ENCODE data around the gene CPNE6. TPM values are rescaled to one million over a fixed set of nuclear protein-coding genes. Genes with fewer than 3 reads are reported as not detected.
"Not testable (repeated sequence)": the region's sequence is repeated elsewhere in the genome, so short reads cannot be mapped to it uniquely, and the experiment has no call there.

CPNE6 gene
- total and polyA plus RNA-seq, 2 of the 8 experiments (the other 6 are each of a cell fraction or from before 2014, with no cell fraction given): 0.05 TPM; not detected in 1

- 90% methylated on average over 2 of the region's 3 CpGs; no CpG with 5 or more reads in 1 of the 2 experiments for WGBS, 2 experiments (ENCODE audit: extremely low coverage in 1 of 2, insufficient coverage in 1 of 2, insufficient read length in 1 of 2, insufficient replicate concordance in 2 of 2, low coverage in 1 of 2, low lambda C conversion rate in 2 of 2, missing lambda C conversion rate in 1 of 2)
- H3K79me1 ChIP-seq (ENCODE audit: low read depth, low read length); DNase-seq (ENCODE audit: low read depth in 1 of 2, low spot score in 2 of 2): not testable (repeated sequence)
Observed at GRCh38 chr14:24029687-24030086, 41.7 kb upstream of the CPNE6 start.

GRCh38 chr14:24031331-24031730, 40.0 kb upstream of the CPNE6 start:
- H3K14ac ChIP-seq (ENCODE audit: insufficient read length); H4K20me1 ChIP-seq (replicated peaks in 1 of 2; ENCODE audit: control insufficient read depth in 1 of 2, insufficient read depth in 2 of 2, low read length in 2 of 2); H2BK5ac ChIP-seq (ENCODE audit: low read depth, low read length); H3K27me3 ChIP-seq (replicated peaks in 1 of 4; ENCODE audit: control insufficient read depth in 3 of 4, extremely low read depth in 1 of 4, insufficient read depth in 3 of 4, low read length in 3 of 4); H2BK15ac ChIP-seq (ENCODE audit: low read length); H3K27ac ChIP-seq (ENCODE audit: low read depth, low read length); H3K23ac ChIP-seq (ENCODE audit: insufficient read length); H3K18ac ChIP-seq (ENCODE audit: extremely low read depth, low read length); H2BK120ac ChIP-seq (replicated peaks; ENCODE audit: low read depth, low read length); CTCF ChIA-PET (ENCODE audit: partially characterized antibody); H4K5ac ChIP-seq (ENCODE audit: insufficient read length, low read depth, low read length); H3K79me2 ChIP-seq (ENCODE audit: control insufficient read depth in 1 of 2, insufficient read depth in 2 of 2, low read length in 2 of 2); H3K4me1 ChIP-seq (replicated peaks in 1 of 4; ENCODE audit: control insufficient read depth in 3 of 4, insufficient read depth in 4 of 4, low read length in 3 of 4); H3K4me3 ChIP-seq (ENCODE audit: extremely low read depth in 1 of 4, insufficient read depth in 2 of 4, low read depth in 3 of 4, low read length in 4 of 4); H2AK5ac ChIP-seq (ENCODE audit: low read depth, low read length); FAIRE-seq; H4K91ac ChIP-seq (replicated peaks; ENCODE audit: insufficient read length, low read length); POLR2A ChIA-PET (ENCODE audit: partially characterized antibody); H3K4ac ChIP-seq (replicated peaks; ENCODE audit: insufficient read length, low read depth, low read length); H2BK12ac ChIP-seq (ENCODE audit: low read depth, low read length); H3K9ac ChIP-seq (replicated peaks in 1 of 4; ENCODE audit: extremely low read depth in 1 of 4, low read depth in 3 of 4, low read length in 3 of 4); DNase-seq (ENCODE audit: low read depth in 1 of 2, low spot score in 2 of 2); H3K4me2 ChIP-seq (ENCODE audit: insufficient read depth in 1 of 2, low read depth in 2 of 2, low read length in 2 of 2); H3K36me3 ChIP-seq (ENCODE audit: control insufficient read depth in 2 of 4, insufficient read depth in 4 of 4, low read length in 3 of 4); H3K23me2 ChIP-seq (ENCODE audit: low read depth, low read length); H2BK20ac ChIP-seq (ENCODE audit: low read length); H2AFZ ChIP-seq (ENCODE audit: low read length); H3K79me1 ChIP-seq (ENCODE audit: low read depth, low read length); H4K8ac ChIP-seq (ENCODE audit: extremely low read depth, insufficient read depth, low read length); H3K56ac ChIP-seq (replicated peaks; ENCODE audit: insufficient read length, low read depth, low read length); H3K9me3 ChIP-seq (ENCODE audit: insufficient read depth in 2 of 2, low read depth in 1 of 2, low read length in 1 of 2): not testable (repeated sequence)
- 90% methylated on average over 2 of the region's 2 CpGs; no CpG with 5 or more reads in 1 of the 2 experiments for WGBS, 2 experiments (ENCODE audit: extremely low coverage in 1 of 2, insufficient coverage in 1 of 2, insufficient read length in 1 of 2, insufficient replicate concordance in 2 of 2, low coverage in 1 of 2, low lambda C conversion rate in 2 of 2, missing lambda C conversion rate in 1 of 2)

More at GRCh38 chr14:24029687-24030086, 41.7 kb upstream of the CPNE6 start:
- H2BK120ac ChIP-seq (replicated peaks; ENCODE audit: low read depth, low read length); H3K4me3 ChIP-seq (ENCODE audit: extremely low read depth in 1 of 4, insufficient read depth in 2 of 4, low read depth in 3 of 4, low read length in 4 of 4); H3K27me3 ChIP-seq (replicated peaks in 1 of 4; ENCODE audit: control insufficient read depth in 3 of 4, extremely low read depth in 1 of 4, insufficient read depth in 3 of 4, low read length in 3 of 4); H4K8ac ChIP-seq (ENCODE audit: extremely low read depth, insufficient read depth, low read length); H3K23ac ChIP-seq (ENCODE audit: insufficient read length); H2BK12ac ChIP-seq (ENCODE audit: low read depth, low read length); H2AK5ac ChIP-seq (ENCODE audit: low read depth, low read length); H3K56ac ChIP-seq (replicated peaks; ENCODE audit: insufficient read length, low read depth, low read length); POLR2A ChIA-PET (ENCODE audit: partially characterized antibody); H3K14ac ChIP-seq (ENCODE audit: insufficient read length); H3K18ac ChIP-seq (ENCODE audit: extremely low read depth, low read length); H3K4me1 ChIP-seq (replicated peaks in 1 of 4; ENCODE audit: control insufficient read depth in 3 of 4, insufficient read depth in 4 of 4, low read length in 3 of 4); H2BK15ac ChIP-seq (ENCODE audit: low read length); H3K36me3 ChIP-seq (ENCODE audit: control insufficient read depth in 2 of 4, insufficient read depth in 4 of 4, low read length in 3 of 4); H2AFZ ChIP-seq (ENCODE audit: low read length); H4K91ac ChIP-seq (replicated peaks; ENCODE audit: insufficient read length, low read length); H2BK5ac ChIP-seq (ENCODE audit: low read depth, low read length); H3K79me2 ChIP-seq (ENCODE audit: control insufficient read depth in 1 of 2, insufficient read depth in 2 of 2, low read length in 2 of 2); CTCF ChIA-PET (ENCODE audit: partially characterized antibody); FAIRE-seq; H3K4me2 ChIP-seq (ENCODE audit: insufficient read depth in 1 of 2, low read depth in 2 of 2, low read length in 2 of 2); H2BK20ac ChIP-seq (ENCODE audit: low read length); H3K27ac ChIP-seq (ENCODE audit: low read depth, low read length); H4K20me1 ChIP-seq (replicated peaks in 1 of 2; ENCODE audit: control insufficient read depth in 1 of 2, insufficient read depth in 2 of 2, low read length in 2 of 2); H3K9ac ChIP-seq (replicated peaks in 1 of 4; ENCODE audit: extremely low read depth in 1 of 4, low read depth in 3 of 4, low read length in 3 of 4); H3K4ac ChIP-seq (replicated peaks; ENCODE audit: insufficient read length, low read depth, low read length); H4K5ac ChIP-seq (ENCODE audit: insufficient read length, low read depth, low read length); H3K23me2 ChIP-seq (ENCODE audit: low read depth, low read length); H3K9me3 ChIP-seq (ENCODE audit: insufficient read depth in 2 of 2, low read depth in 1 of 2, low read length in 1 of 2): not testable (repeated sequence)

Measured in H1 (cell line).